GM12878 (cell line): Measurements from ENCODE around the gene BCKDHA. TPM values are rescaled to one million over a fixed set of nuclear protein-coding genes. Genes with fewer than 3 reads are reported as not detected.

Experiments
- ATAC-seq: fragments of 200-7000 bp; cut with Tn5 transposase; 3 replicates; pipeline ENCODE4 v1.9.1; 2020; ENCODE audit warnings: mild to moderate bottlenecking, moderate library complexity
- BruUV-seq: library from RNA; stranded (reverse); fragments of 400-500 nt; replicated peaks from 2 replicates; lab custom pipeline; 2021; lab: Mats Ljungman, UMichigan
- CTCF ChIA-PET: fragments of 300-600 bp; sonication (Branson Sonifier 250); formaldehyde crosslinking; extraction: SDS; loops from one replicate; lab custom pipeline; 2021; ENCODE audit warnings: inconsistent platforms; lab: Yijun Ruan, JAX
- POLR2A ChIA-PET: fragments of 350-600 bp; formaldehyde crosslinking; extraction: SDS; loops from one replicate; lab custom pipeline; 2021; ENCODE audit warnings: inconsistent platforms; lab: Charles Lee
- RAD21 ChIA-PET: fragments of 300-600 bp; sonication (Branson Sonifier 250); formaldehyde crosslinking; loops from one replicate; lab custom pipeline; 2023; ENCODE audit warnings: antibody characterized with exemption; ENCODE audit not compliant: unreplicated experiment; lab: Charles Lee
- SMC1A ChIA-PET: fragments of 300-600 bp; sonication (Branson Sonifier 250); formaldehyde crosslinking; loops from one replicate; lab custom pipeline; 2023; ENCODE audit not compliant: unreplicated experiment, uncharacterized antibody; lab: Charles Lee
- DNase-seq: peaks from one replicate; pipeline ENCODE4 v3.0.0-alpha.2; 2011; ENCODE audit warnings: low read depth, low spot score
- FAIRE-seq: peaks from 3 replicates; lab custom pipeline; 2011; peaks lifted over from hg19 to GRCh38; lab: Jason Lieb, UNC
- H2AFZ ChIP-seq: 2 replicates; pipeline ENCODE4 v1.6.0; 2011; ENCODE audit warnings: low read depth, low read length, control low read depth; ENCODE audit not compliant: control insufficient read depth
- H3K27ac ChIP-seq: 2 replicates; pipeline ENCODE4 v1.5.1; 2011; ENCODE audit warnings: control low read depth; ENCODE audit not compliant: control insufficient read depth, insufficient read depth
- H3K27me3 ChIP-seq, 2 experiments: replicated peaks in 1 of 2; 2 replicates each; pipeline versions ENCODE4 v1.6.0 to v1.6.1; 2011; ENCODE audit warnings: low read length in 1 of 2; ENCODE audit not compliant: control insufficient read depth in 2 of 2, insufficient read depth in 2 of 2
- H3K36me3 ChIP-seq, 2 experiments: 2 replicates each; pipeline ENCODE4 v1.5.1; 2011; ENCODE audit warnings: low read length in 1 of 2; ENCODE audit not compliant: control insufficient read depth in 2 of 2, insufficient read depth in 2 of 2
- H3K4me1 ChIP-seq: 2 replicates; pipeline ENCODE4 v1.6.1; 2011; ENCODE audit warnings: mild to moderate bottlenecking, low read length, moderate library complexity, mixed read lengths; ENCODE audit not compliant: control insufficient read depth, insufficient read depth
- H3K4me2 ChIP-seq: 2 replicates; pipeline ENCODE4 v1.6.0; 2011; ENCODE audit warnings: control low read depth; ENCODE audit not compliant: control insufficient read depth, insufficient read depth
- H3K4me3 ChIP-seq: fragments of 200-600 bp; sonication (generic); 2 replicates; pipeline ENCODE4 v1.5.1; 2016
- H3K79me2 ChIP-seq: 2 replicates; pipeline ENCODE4 v1.6.0; 2011; ENCODE audit warnings: low read length; ENCODE audit not compliant: control insufficient read depth, insufficient read depth
- H3K9ac ChIP-seq: 2 replicates; pipeline ENCODE4 v1.8.0; 2011; ENCODE audit warnings: low read length, control low read depth, mixed read lengths; ENCODE audit not compliant: control insufficient read depth, insufficient read depth
- H3K9me3 ChIP-seq: replicated peaks from 3 replicates; pipeline ENCODE4 v1.5.1; 2011; ENCODE audit warnings: mild to moderate bottlenecking, low read length; ENCODE audit not compliant: control insufficient read depth, insufficient read depth
- H4K20me1 ChIP-seq: 2 replicates; pipeline ENCODE4 v1.6.0; 2011; ENCODE audit not compliant: control insufficient read depth, insufficient read depth
- BCL11A ChIP-seq: IDR thresholded peaks from 2 replicates; pipeline ENCODE4 v1.6.1; 2011; ENCODE audit warnings: low read depth, low read length
- CBX5 ChIP-seq: sonication (generic); IDR thresholded peaks from 2 replicates; pipeline ENCODE4 v1.6.1; 2016; ENCODE audit warnings: low read depth, moderate library complexity, mild to moderate bottlenecking, inconsistent platforms
- EED ChIP-seq: sonication (generic); IDR thresholded peaks from 2 replicates; pipeline ENCODE4 v1.6.1; 2016; ENCODE audit warnings: antibody characterized with exemption, low read depth
- IKZF1 ChIP-seq: fragments of 450-650 bp; conservative IDR thresholded peaks from 2 replicates; pipeline ENCODE4 v1.6.1; 2017; ENCODE audit warnings: antibody characterized with exemption, mild to moderate bottlenecking
- MTA2 ChIP-seq: fragments of 450-650 bp; IDR thresholded peaks from 2 replicates; pipeline ENCODE4 v1.6.1; 2016; ENCODE audit warnings: low read depth, mild to moderate bottlenecking, moderate library complexity
- NBN ChIP-seq: fragments of 450-650 bp; IDR thresholded peaks from 2 replicates; pipeline ENCODE4 v1.6.1; 2016
- POU2F2 ChIP-seq: IDR thresholded peaks from 3 replicates; pipeline ENCODE4 v1.6.1; 2011; ENCODE audit warnings: low read depth, mild to moderate bottlenecking, low read length, borderline replicate concordance
- REST ChIP-seq: IDR thresholded peaks from 2 replicates; pipeline ENCODE4 v1.6.1; 2012; ENCODE audit warnings: mild to moderate bottlenecking, low read depth, low read length
- SIN3A ChIP-seq: IDR thresholded peaks from 2 replicates; pipeline ENCODE4 v1.6.1; 2012; ENCODE audit warnings: low read depth, low read length, improper control_type of control experiment
- ZBTB11 ChIP-seq: fragments of 450-650 bp; formaldehyde crosslinking; IDR thresholded peaks from 2 replicates; pipeline ENCODE4 v1.5.0; 2022; ENCODE audit warnings: mild to moderate bottlenecking, missing genetic modification characterization
- ZNF592 ChIP-seq: fragments of 450-650 bp; IDR thresholded peaks from 2 replicates; pipeline ENCODE4 v1.6.1; 2017; ENCODE audit warnings: mild to moderate bottlenecking, moderate library complexity
- WGBS: methylation state at CpG from one replicate; pipeline ENCODE4 v1.1.6; 2016; ENCODE audit warnings: low lambda C conversion rate; ENCODE audit not compliant: insufficient replicate concordance, insufficient coverage; ENCODE audit errors: missing lambda C conversion rate; 5-methylcytosine and 5-hydroxymethylcytosine counted together
- in situ Hi-C: fragments of 300-500 bp; cut with MboI; formaldehyde crosslinking; loops from 9 replicates; pipeline ENCODE4 v1.14.3; 2018; ENCODE audit warnings: mixed read lengths
- intact Hi-C: fragments of 100-400 bp; cut with micrococcal nuclease; formaldehyde crosslinking; loops from one replicate; pipeline ENCODE4 v1.14.2; 2022; ENCODE audit not compliant: unreplicated experiment
- polyA plus RNA-seq, 11 experiments: library from polyadenylated mRNA; depleted of rRNA in 4 of 11; unstranded in 6 of 11; stranded (reverse) in 5 of 11; fragments of >200 nt; fragmentation: Nextera tagmentation in 4 of 11; fragmentation: Illumina TruSeq in 1 of 11; extraction: Ambion mirVana in 4 of 11; extraction: Trizol in 1 of 11; gene quantifications; 1 replicate in 1 of 11; 2 replicates in 10 of 11; pipeline versions ENCODE4 v1.2.1 to v1.2.3, GENCODE V29; 2011 to 2016; ENCODE audit warnings: inconsistent platforms in 2 of 11, missing spikeins in 2 of 11, low read depth in 1 of 11
- total RNA-seq, 4 experiments: library from RNA; depleted of rRNA in 3 of 4; stranded (reverse); fragments of >200 nt in 3 of 4; fragmentation: Illumina TruSeq in 1 of 4; extraction: Trizol in 1 of 4; gene quantifications; 2 replicates each; pipeline versions ENCODE4 v1.2.1 to v1.2.3, GENCODE V29; 2013 to 2021

BCKDHA gene
- total and polyA plus RNA-seq, 10 of the 15 experiments (the other 5 are each of a cell fraction or from before 2014, with no cell fraction given) = 9.9 to 107 (median 46.4) TPM

GRCh38 chr19:41371541-41371940 is 26.1 kb upstream of the BCKDHA start:
- WGBS = 99% methylated on average over 8 of the region's 8 CpGs
- in situ Hi-C loops (no loop called here), intact Hi-C loops (no loop called here)
- ChIA-PET RAD21 (no interaction called here), POLR2A (interaction anchor here (0.6 kb wide), 1 partner anchor 54 kb away, joined by 4 read pairs; no protein-coding TSS in a partner anchor), SMC1A (no interaction called here), CTCF (no interaction called here)
- peaks cover 5% of the 10 kb centered on the region; the same call in 1 of the 2 replicates for H3K79me2 ChIP-seq
- FAIRE-seq (no peak), ATAC-seq (no peak), DNase-seq (no peak)
- H4K20me1 ChIP-seq = no peaks in the 10 kb centered on the region
- no peak overlapping the region for H3K27ac ChIP-seq
- H2AFZ ChIP-seq = no peak overlapping the region
- BruUV-seq = no TSS peak
- peaks cover 14% of the 10 kb centered on the region for H3K4me1 ChIP-seq
- H3K4me3 ChIP-seq = no peak overlapping the region
- no peak overlapping the region for H3K4me2 ChIP-seq
- H3K36me3 ChIP-seq = no peaks in the 10 kb centered on the region
- H3K9ac ChIP-seq = no peak overlapping the region
- no peak for TF ChIP-seq EED
- TF ChIP-seq CBX5 = no peak
- TF ChIP-seq POU2F2 = no peak
- TF ChIP-seq IKZF1 = no peak
- TF ChIP-seq ZNF592 = no peak
- TF ChIP-seq REST = no peak
- no peak for TF ChIP-seq SIN3A
- TF ChIP-seq NBN = no peak
- TF ChIP-seq ZBTB11 (CRISPR knock-in tag) = no peak
- TF ChIP-seq BCL11A = no peak
- no peak for TF ChIP-seq MTA2
- H3K27me3 ChIP-seq = no peaks in the 10 kb centered on the region
- no peaks in the 10 kb centered on the region for H3K9me3 ChIP-seq
